Ectodermal cell (in vitro differentiated cells): ENCODE data around the gene ZNF277.

Source experiments
- H3K27ac ChIP-seq: 2 replicates; pipeline ENCODE4 v1.7.0; 2013; ENCODE audit warnings: mild to moderate bottlenecking, low read depth, low read length; ENCODE audit not compliant: insufficient read depth, poor library complexity, severe bottlenecking
- H3K27me3 ChIP-seq: 2 replicates; pipeline ENCODE4 v1.7.0; 2013; ENCODE audit warnings: mild to moderate bottlenecking, low read length; ENCODE audit not compliant: insufficient read depth, control insufficient read depth, poor library complexity, severe bottlenecking
- H3K36me3 ChIP-seq: one replicate; pipeline ENCODE4 v1.7.0; 2013; ENCODE audit warnings: low read length; ENCODE audit not compliant: control insufficient read depth, insufficient read depth
- H3K4me1 ChIP-seq: one replicate; pipeline ENCODE4 v1.7.0; 2013; ENCODE audit warnings: low read length; ENCODE audit not compliant: control insufficient read depth, insufficient read depth
- H3K4me3 ChIP-seq: 2 replicates; pipeline ENCODE4 v1.7.0; 2013; ENCODE audit warnings: low read depth, low read length, control low read depth; ENCODE audit not compliant: insufficient read depth
- H3K9me3 ChIP-seq: 2 replicates; pipeline ENCODE4 v1.7.0; 2013; ENCODE audit warnings: mild to moderate bottlenecking, low read length, moderate library complexity; ENCODE audit not compliant: control insufficient read depth
- WGBS, 2 experiments: methylation state at CpG; one replicate each; pipeline ENCODE4 v1.1.7; 2013; ENCODE audit warnings: missing lambda C conversion rate in 2 of 2; 5-methylcytosine and 5-hydroxymethylcytosine counted together

The ZNF277 gene

DNA sequence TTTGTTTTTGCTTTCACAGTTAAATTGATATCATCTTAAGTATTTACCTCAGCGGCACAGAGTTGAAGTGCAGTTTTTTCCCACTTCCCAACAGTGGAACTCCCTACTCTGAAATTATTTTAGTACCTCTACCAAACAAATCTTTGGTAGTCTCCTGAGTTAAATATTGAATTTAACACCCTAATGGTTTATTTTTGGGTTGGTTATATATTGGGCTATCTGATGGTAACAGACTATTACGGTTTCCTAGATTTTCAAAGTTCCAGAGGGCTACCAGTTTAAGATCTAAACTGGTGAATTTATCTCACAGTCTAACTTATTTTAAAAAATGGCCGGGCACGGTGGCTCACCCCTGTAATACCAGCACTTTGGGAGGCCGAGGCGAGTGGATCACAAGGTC, 1.3 kb downstream of the ZNF277 start:
- Histone ChIP-seq H3K27ac (no peak overlapping the region), H3K4me1 (peaks cover 7% of the 10 kb centered on the region)

DNA sequence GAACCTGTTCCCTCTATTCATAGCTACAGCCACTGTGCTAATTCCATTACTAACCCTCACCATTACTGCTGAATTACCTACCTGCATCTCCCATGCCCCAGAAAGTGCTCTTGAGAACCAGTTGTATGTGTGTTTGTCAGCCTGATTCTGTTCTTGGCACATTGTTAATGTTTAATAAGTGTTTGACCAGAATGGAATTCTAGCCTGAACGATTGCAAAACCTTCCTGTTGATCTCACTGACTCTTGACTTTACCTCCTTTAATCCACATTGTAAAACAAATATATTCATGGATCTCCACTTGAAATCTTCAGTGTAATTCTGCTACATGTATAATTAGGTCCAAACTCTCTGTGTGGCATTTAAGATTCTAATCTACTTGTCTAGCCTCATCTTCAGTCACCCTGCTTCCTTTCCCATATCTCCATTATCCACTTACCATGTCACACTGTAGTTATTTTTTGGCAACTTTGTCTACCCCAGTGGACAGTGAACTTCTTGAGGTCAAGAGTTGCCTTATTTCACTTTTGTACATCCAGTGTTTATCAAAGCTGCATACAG, 4.9 kb downstream of the ZNF277 start:
- no peak overlapping the region for H3K27ac ChIP-seq

More for the DNA sequence above, 1.3 kb downstream of the ZNF277 start:
- Histone ChIP-seq H3K9me3 (no peaks in the 10 kb centered on the region), H3K36me3 (no peaks in the 10 kb centered on the region), H3K27me3 (no peaks in the 10 kb centered on the region), H3K4me3 (no peak overlapping the region)
- 90 to 95% methylated on average over 6 of the region's 6 CpGs for WGBS, 2 experiments

DNA sequence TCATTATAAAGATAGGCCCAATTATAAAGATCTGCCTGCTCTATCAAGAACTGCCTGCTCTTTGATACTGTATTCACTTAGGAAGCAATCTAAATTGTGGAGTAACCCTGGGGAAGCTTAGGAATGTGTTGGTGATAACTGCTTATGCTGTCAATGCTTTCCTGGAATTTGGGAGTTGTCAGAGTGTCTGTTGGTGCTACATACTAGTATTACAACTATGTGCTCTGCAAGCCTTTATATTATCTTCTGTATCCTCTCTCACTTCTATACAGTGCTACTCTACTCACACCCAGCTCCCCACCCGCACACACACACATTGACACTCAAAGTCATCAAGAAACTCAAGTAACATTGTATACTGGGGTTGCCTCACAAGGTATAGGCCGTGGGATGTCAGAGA, 6.1 kb downstream of the ZNF277 start:
- Histone ChIP-seq H3K4me3 (no peak overlapping the region), H3K27me3 (no peaks in the 10 kb centered on the region), H3K4me1 (no peaks in the 10 kb centered on the region), H3K27ac (no peak overlapping the region), H3K9me3 (no peaks in the 10 kb centered on the region), H3K36me3 (no peaks in the 10 kb centered on the region)
- WGBS, 2 experiments: 89 to 94% methylated on average over 2 of the region's 2 CpGs

More for the DNA sequence above, 4.9 kb downstream of the ZNF277 start:
- H3K27me3 ChIP-seq: no peaks in the 10 kb centered on the region
- H3K36me3 ChIP-seq: no peaks in the 10 kb centered on the region
- no peaks in the 10 kb centered on the region for H3K9me3 ChIP-seq
- H3K4me3 ChIP-seq: no peak overlapping the region
- no peaks in the 10 kb centered on the region for H3K4me1 ChIP-seq
- 88 to 95% methylated on average over 1 of the region's 1 CpG for WGBS, 2 experiments

GRCh38 chr7:112213735-112214134, 7.2 kb downstream of the ZNF277 start:
- H3K36me3 ChIP-seq: no peaks in the 10 kb centered on the region
- no peaks in the 10 kb centered on the region for H3K4me1 ChIP-seq
- no peaks in the 10 kb centered on the region for H3K27me3 ChIP-seq
- no peak overlapping the region for H3K4me3 ChIP-seq
- 82 to 100% methylated on average over 1 of the region's 1 CpG for WGBS, 2 experiments
- no peak overlapping the region for H3K27ac ChIP-seq
- no peaks in the 10 kb centered on the region for H3K9me3 ChIP-seq

DNA sequence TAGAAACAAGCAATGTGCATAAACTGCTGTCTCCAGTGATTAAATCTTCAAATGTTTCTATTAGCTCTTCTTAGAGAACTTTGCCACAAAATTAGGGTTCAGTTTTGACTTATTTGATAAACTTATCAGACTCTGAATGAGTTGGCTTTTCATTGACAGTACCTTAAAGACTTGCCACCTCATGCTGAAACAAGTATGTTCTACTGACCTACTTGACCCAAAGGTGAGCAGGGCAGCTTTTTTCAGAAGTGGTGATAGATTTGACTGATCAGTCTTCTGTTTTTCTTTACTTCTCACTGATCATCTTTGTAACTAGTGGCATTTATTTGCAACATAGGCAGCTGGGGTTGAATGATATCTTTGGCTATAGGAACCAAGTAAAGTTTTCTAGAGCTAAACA, 7.8 kb downstream of the ZNF277 start:
- Histone ChIP-seq H3K4me3 (no peak overlapping the region), H3K36me3 (no peaks in the 10 kb centered on the region), H3K4me1 (no peaks in the 10 kb centered on the region), H3K27ac (no peak overlapping the region), H3K9me3 (no peaks in the 10 kb centered on the region), H3K27me3 (no peaks in the 10 kb centered on the region)

GRCh38 chr7:112214883-112215282, 8.4 kb downstream of the ZNF277 start:
- Histone ChIP-seq H3K4me3 (no peak overlapping the region), H3K4me1 (no peaks in the 10 kb centered on the region), H3K9me3 (no peaks in the 10 kb centered on the region), H3K36me3 (no peaks in the 10 kb centered on the region), H3K27me3 (no peaks in the 10 kb centered on the region), H3K27ac (no peak overlapping the region)
- WGBS, 2 experiments: 90 to 92% methylated on average over 2 of the region's 2 CpGs

GRCh38 chr7:112215787-112216186, 9.3 kb downstream of the ZNF277 start:
- Histone ChIP-seq H3K27ac (no peak overlapping the region), H3K4me1 (no peaks in the 10 kb centered on the region), H3K36me3 (no peaks in the 10 kb centered on the region), H3K9me3 (no peaks in the 10 kb centered on the region), H3K27me3 (no peaks in the 10 kb centered on the region), H3K4me3 (no peak overlapping the region)
- WGBS, 2 experiments: 83 to 86% methylated on average over 3 of the region's 4 CpGs

DNA sequence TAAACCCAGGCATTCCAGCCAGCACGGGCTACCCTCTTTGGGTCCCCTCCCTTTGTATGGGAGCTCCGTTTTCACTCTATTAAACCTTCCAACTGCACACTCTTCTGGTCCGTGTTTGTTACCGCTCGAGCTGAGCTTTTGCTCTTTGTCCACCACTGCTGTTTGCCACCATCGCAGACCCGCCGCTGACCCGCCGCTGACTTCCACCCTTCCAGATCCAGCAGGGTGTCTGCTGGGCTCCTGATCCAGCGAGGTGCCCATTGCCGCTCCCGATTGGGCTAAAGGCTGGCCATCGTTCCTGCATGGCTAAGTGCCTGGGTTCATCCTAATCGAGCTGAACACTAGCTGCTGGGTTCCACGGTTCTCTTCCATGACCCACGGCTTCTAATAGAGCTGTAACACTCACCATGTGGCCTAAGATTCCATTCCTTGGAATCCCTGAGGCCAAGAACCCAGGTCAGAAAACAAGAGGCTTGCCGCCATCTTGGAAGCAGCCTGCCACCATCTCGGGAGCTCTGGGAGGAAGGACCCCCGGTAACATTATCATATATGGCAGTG, 14.5 kb downstream of the ZNF277 start:
- Histone ChIP-seq H3K27ac (no peak overlapping the region), H3K36me3 (no peaks in the 10 kb centered on the region), H3K4me1 (no peaks in the 10 kb centered on the region), H3K27me3 (no peaks in the 10 kb centered on the region), H3K9me3 (no peaks in the 10 kb centered on the region), H3K4me3 (no peak overlapping the region)
- 89 to 92% methylated on average over 20 of the region's 20 CpGs for WGBS, 2 experiments

GRCh38 chr7:112223310-112223709, 16.8 kb downstream of the ZNF277 start:
- no peaks in the 10 kb centered on the region for H3K9me3 ChIP-seq
- WGBS, 2 experiments: 91 to 97% methylated on average over 3 of the region's 3 CpGs
- no peaks in the 10 kb centered on the region for H3K36me3 ChIP-seq
- no peak overlapping the region for H3K27ac ChIP-seq
- no peak overlapping the region for H3K4me3 ChIP-seq
- H3K4me1 ChIP-seq: no peaks in the 10 kb centered on the region
- H3K27me3 ChIP-seq: no peaks in the 10 kb centered on the region

DNA sequence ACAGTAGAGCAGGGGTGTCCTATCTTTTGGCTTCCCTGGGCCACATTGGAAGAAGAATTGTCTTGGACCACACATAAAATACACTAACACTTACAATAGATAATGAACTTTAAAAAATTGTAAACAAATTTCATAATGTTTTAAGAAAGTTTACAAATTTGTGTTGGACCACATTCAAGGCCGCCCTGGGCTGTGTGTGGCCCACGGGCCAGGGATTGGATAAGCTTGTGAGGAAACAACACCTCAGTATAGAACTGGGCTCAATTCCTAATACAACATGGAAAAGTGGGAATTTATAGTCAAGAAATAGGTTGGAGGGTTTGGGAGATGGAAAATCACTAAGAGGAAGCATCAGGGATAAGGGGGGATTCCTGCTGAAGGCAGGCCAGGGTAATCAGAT, 17.7 kb downstream of the ZNF277 start:
- no peaks in the 10 kb centered on the region for H3K27me3 ChIP-seq
- H3K36me3 ChIP-seq: no peaks in the 10 kb centered on the region
- 90 to 100% methylated on average over 2 of the region's 2 CpGs for WGBS, 2 experiments
- no peak overlapping the region for H3K4me3 ChIP-seq
- no peaks in the 10 kb centered on the region for H3K4me1 ChIP-seq
- no peaks in the 10 kb centered on the region for H3K9me3 ChIP-seq
- H3K27ac ChIP-seq: no peak overlapping the region

- H3K9me3 ChIP-seq: no peaks in the 10 kb centered on the region
- no peaks in the 10 kb centered on the region for H3K4me1 ChIP-seq
These were observed 18.5 kb downstream of the ZNF277 start for GRCh38 chr7:112225006-112225405.

More at GRCh38 chr7:112225006-112225405, 18.5 kb downstream of the ZNF277 start:
- Histone ChIP-seq H3K27me3 (no peaks in the 10 kb centered on the region), H3K27ac (no peak overlapping the region), H3K36me3 (no peaks in the 10 kb centered on the region), H3K4me3 (no peak overlapping the region)
